ENCODE measurements around the gene H19. TPM values are rescaled to one million over a fixed set of nuclear protein-coding genes. Genes with fewer than 3 reads are reported as not detected.

H19 gene
- total and polyA plus RNA-seq, 2 experiments from 2014 or later = 15.8 to 26.2 TPM

GRCh38 chr11:1964348-1964747 lies 33.3 kb downstream of the H19 start:
- H3K79me2 ChIP-seq = no peaks in the 10 kb centered on the region
- TF ChIP-seq EZH2 (IDR thresholded peaks at IDR 0.05; ENCODE audit: borderline replicate concordance) = no peak
- TF ChIP-seq, protein P1, sequence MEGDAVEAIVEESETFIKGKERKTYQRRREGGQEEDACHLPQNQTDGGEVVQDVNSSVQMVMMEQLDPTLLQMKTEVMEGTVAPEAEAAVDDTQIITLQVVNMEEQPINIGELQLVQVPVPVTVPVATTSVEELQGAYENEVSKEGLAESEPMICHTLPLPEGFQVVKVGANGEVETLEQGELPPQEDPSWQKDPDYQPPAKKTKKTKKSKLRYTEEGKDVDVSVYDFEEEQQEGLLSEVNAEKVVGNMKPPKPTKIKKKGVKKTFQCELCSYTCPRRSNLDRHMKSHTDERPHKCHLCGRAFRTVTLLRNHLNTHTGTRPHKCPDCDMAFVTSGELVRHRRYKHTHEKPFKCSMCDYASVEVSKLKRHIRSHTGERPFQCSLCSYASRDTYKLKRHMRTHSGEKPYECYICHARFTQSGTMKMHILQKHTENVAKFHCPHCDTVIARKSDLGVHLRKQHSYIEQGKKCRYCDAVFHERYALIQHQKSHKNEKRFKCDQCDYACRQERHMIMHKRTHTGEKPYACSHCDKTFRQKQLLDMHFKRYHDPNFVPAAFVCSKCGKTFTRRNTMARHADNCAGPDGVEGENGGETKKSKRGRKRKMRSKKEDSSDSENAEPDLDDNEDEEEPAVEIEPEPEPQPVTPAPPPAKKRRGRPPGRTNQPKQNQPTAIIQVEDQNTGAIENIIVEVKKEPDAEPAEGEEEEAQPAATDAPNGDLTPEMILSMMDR (IDR thresholded peaks at IDR 0.05; ENCODE audit: poor library complexity) = no peak
- no peak for TF ChIP-seq EZH2phosphoT487 (IDR thresholded peaks at IDR 0.05; ENCODE audit: low read depth, severe bottlenecking, unreplicated experiment)
- H3K4me3 ChIP-seq = no peak overlapping the region
- no peaks in the 10 kb centered on the region for H3K36me3 ChIP-seq (replicated peaks; ENCODE audit: insufficient read depth, low read depth)
- H3K4me2 ChIP-seq = no peak overlapping the region
- H3K27ac ChIP-seq = no peak overlapping the region
- DNase-seq (ENCODE audit: low spot score) = no peak
- H3K9me3 ChIP-seq (ENCODE audit: low read depth) = no peaks in the 10 kb centered on the region
- H4K20me1 ChIP-seq (ENCODE audit: insufficient read depth, poor library complexity, severe bottlenecking) = no peaks in the 10 kb centered on the region
- no peaks in the 10 kb centered on the region for H3K27me3 ChIP-seq
- no peak overlapping the region for H2AFZ ChIP-seq
- WGBS (ENCODE audit: low lambda C conversion rate, missing lambda C conversion rate) = no CpG with 5 or more reads among the region's 17 CpGs
- H3K9me2 ChIP-seq (replicated peaks; ENCODE audit: insufficient read depth) = no peaks in the 10 kb centered on the region
- no peaks in the 10 kb centered on the region for H3K4me1 ChIP-seq (ENCODE audit: insufficient read depth)

GRCh38 chr11:1963864-1964263 lies 33.8 kb downstream of the H19 start:
- H3K4me1 ChIP-seq (ENCODE audit: insufficient read depth) = no peaks in the 10 kb centered on the region
- no peaks in the 10 kb centered on the region for H3K27me3 ChIP-seq
- no CpG with 5 or more reads among the region's 20 CpGs for WGBS (ENCODE audit: low lambda C conversion rate, missing lambda C conversion rate)
- no peak for DNase-seq (ENCODE audit: low spot score)
- H3K9me2 ChIP-seq (replicated peaks; ENCODE audit: insufficient read depth) = no peaks in the 10 kb centered on the region
- no peak overlapping the region for H3K4me3 ChIP-seq
- H3K4me2 ChIP-seq = no peak overlapping the region
- H3K79me2 ChIP-seq = no peaks in the 10 kb centered on the region
- no peaks in the 10 kb centered on the region for H4K20me1 ChIP-seq (ENCODE audit: insufficient read depth, poor library complexity, severe bottlenecking)
- H3K36me3 ChIP-seq (replicated peaks; ENCODE audit: insufficient read depth, low read depth) = no peaks in the 10 kb centered on the region
- no peak overlapping the region for H2AFZ ChIP-seq
- TF ChIP-seq EZH2phosphoT487 (IDR thresholded peaks at IDR 0.05; ENCODE audit: low read depth, severe bottlenecking, unreplicated experiment) (no peak), EZH2 (IDR thresholded peaks at IDR 0.05; ENCODE audit: borderline replicate concordance) (no peak)
- TF ChIP-seq, protein P1 (IDR thresholded peaks at IDR 0.05; ENCODE audit: poor library complexity) = no peak
- no peak overlapping the region for H3K27ac ChIP-seq
- H3K9me3 ChIP-seq (ENCODE audit: low read depth) = no peaks in the 10 kb centered on the region

DNA sequence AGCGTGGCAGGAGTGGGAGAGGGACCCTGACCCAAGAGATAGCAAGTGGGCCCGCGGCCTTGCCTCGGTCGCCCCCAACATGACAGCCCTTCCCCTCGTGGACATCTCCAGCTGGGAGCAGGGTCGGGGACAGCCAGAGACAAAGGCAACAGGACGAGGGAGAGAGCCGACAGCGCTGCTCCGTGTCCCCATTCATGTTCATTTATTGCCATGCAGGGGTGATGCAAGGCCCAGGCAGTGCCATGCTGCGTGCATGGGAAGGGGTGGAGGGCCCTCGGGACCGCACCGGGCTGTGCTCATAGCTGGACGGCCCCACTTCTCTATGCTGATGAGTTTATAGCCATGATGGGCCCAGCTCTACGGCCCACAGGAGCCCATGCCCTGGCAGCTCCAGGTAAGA lies 37.9 kb downstream of the H19 start:
- Histone ChIP-seq H3K27me3 (no peaks in the 10 kb centered on the region), H3K9me3 (ENCODE audit: low read depth) (no peaks in the 10 kb centered on the region), H2AFZ (no peak overlapping the region), H3K4me2 (no peak overlapping the region), H3K79me2 (no peaks in the 10 kb centered on the region), H3K4me1 (ENCODE audit: insufficient read depth) (no peaks in the 10 kb centered on the region), H4K20me1 (ENCODE audit: insufficient read depth, poor library complexity, severe bottlenecking) (no peaks in the 10 kb centered on the region), H3K9me2 (replicated peaks; ENCODE audit: insufficient read depth) (no peaks in the 10 kb centered on the region), H3K36me3 (replicated peaks; ENCODE audit: insufficient read depth, low read depth) (no peaks in the 10 kb centered on the region), H3K27ac (no peak overlapping the region), H3K4me3 (no peak overlapping the region)
- no peak for TF ChIP-seq EZH2 (IDR thresholded peaks at IDR 0.05; ENCODE audit: borderline replicate concordance)
- no peak for TF ChIP-seq EZH2phosphoT487 (IDR thresholded peaks at IDR 0.05; ENCODE audit: low read depth, severe bottlenecking, unreplicated experiment)
- TF ChIP-seq, protein P1 (IDR thresholded peaks at IDR 0.05; ENCODE audit: poor library complexity) = no peak
- DNase-seq (ENCODE audit: low spot score) = no peak
- WGBS (ENCODE audit: low lambda C conversion rate, missing lambda C conversion rate) = 92% methylated on average over 2 of the region's 17 CpGs

DNA sequence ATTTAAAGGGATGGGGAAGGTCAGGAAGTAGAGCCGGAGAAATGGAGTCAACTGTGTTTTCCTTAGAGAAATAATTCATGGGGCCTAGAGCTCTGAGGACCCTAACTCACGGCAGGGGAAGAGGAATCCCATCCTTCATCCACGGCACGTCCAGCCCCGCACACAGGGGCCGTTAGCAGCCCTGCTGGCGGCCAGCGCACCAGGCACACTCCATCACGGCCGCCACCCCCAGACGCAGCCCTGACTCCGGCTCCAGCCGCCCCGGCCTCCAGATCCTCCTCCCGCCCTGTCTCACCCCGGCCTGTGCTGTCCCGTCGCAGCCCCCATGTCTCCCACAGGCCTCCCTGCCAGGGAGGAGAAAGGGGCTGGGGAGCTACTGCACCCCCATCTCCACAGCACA lies 39.3 kb downstream of the H19 start:
- Histone ChIP-seq H3K4me3 (no peak overlapping the region), H3K27me3 (no peaks in the 10 kb centered on the region), H3K27ac (no peak overlapping the region), H2AFZ (no peak overlapping the region), H4K20me1 (ENCODE audit: insufficient read depth, poor library complexity, severe bottlenecking) (no peaks in the 10 kb centered on the region), H3K9me2 (replicated peaks; ENCODE audit: insufficient read depth) (no peaks in the 10 kb centered on the region), H3K36me3 (replicated peaks; ENCODE audit: insufficient read depth, low read depth) (no peaks in the 10 kb centered on the region), H3K4me2 (no peak overlapping the region), H3K79me2 (no peaks in the 10 kb centered on the region), H3K4me1 (ENCODE audit: insufficient read depth) (no peaks in the 10 kb centered on the region), H3K9me3 (ENCODE audit: low read depth) (no peaks in the 10 kb centered on the region)
- WGBS (ENCODE audit: low lambda C conversion rate, missing lambda C conversion rate) = no CpG with 5 or more reads among the region's 18 CpGs
- no peak for DNase-seq (ENCODE audit: low spot score)
- TF ChIP-seq EZH2phosphoT487 (IDR thresholded peaks at IDR 0.05; ENCODE audit: low read depth, severe bottlenecking, unreplicated experiment) (no peak), EZH2 (IDR thresholded peaks at IDR 0.05; ENCODE audit: borderline replicate concordance) (no peak)
- TF ChIP-seq, protein P1 (IDR thresholded peaks at IDR 0.05; ENCODE audit: poor library complexity) = no peak
